22Rv1 (cell line): ENCODE results near the gene RAB43.

Experiments used
- H3K27ac ChIP-seq: fragments of 450-650 bp; 2 replicates; pipeline ENCODE4 v1.5.1; 2017
- ZFX ChIP-seq: fragments of 450-650 bp; IDR thresholded peaks from 2 replicates; pipeline ENCODE4 v1.6.1; 2017; ENCODE audit warnings: antibody characterized with exemption, borderline replicate concordance
- TF ChIP-seq, protein P1 (sequence below): fragments of 450-650 bp; IDR thresholded peaks from 2 replicates; pipeline ENCODE4 v1.5.1; 2017; ENCODE audit warnings: mild to moderate bottlenecking

The RAB43 gene

DNA sequence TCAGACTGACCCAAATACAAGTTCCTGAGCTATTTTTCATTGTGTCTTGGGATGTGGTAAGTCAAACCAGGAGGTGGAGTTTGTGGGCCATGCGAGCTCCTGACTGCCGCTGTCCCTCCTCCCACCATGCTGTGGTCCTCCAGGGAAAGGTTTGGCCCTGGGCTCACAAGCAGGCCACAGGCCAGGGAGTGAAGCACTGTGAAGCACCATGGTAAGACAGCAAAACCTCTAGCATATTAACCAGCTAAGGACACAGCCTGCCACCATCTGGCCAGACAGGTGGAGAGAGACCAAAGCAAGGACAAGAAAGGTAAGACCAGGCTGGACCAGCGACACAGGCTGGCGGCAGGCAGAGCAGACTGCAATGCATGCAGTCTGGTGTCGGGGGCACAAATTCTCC lies 15.3 kb downstream of the RAB43 start:
- TF ChIP-seq, protein P1, sequence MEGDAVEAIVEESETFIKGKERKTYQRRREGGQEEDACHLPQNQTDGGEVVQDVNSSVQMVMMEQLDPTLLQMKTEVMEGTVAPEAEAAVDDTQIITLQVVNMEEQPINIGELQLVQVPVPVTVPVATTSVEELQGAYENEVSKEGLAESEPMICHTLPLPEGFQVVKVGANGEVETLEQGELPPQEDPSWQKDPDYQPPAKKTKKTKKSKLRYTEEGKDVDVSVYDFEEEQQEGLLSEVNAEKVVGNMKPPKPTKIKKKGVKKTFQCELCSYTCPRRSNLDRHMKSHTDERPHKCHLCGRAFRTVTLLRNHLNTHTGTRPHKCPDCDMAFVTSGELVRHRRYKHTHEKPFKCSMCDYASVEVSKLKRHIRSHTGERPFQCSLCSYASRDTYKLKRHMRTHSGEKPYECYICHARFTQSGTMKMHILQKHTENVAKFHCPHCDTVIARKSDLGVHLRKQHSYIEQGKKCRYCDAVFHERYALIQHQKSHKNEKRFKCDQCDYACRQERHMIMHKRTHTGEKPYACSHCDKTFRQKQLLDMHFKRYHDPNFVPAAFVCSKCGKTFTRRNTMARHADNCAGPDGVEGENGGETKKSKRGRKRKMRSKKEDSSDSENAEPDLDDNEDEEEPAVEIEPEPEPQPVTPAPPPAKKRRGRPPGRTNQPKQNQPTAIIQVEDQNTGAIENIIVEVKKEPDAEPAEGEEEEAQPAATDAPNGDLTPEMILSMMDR = 0 out of 2 replicates have a peak, but pooled peaks have one; percentile 9
- TF ChIP-seq ZFX = no peak
- no peak overlapping the region for H3K27ac ChIP-seq

DNA sequence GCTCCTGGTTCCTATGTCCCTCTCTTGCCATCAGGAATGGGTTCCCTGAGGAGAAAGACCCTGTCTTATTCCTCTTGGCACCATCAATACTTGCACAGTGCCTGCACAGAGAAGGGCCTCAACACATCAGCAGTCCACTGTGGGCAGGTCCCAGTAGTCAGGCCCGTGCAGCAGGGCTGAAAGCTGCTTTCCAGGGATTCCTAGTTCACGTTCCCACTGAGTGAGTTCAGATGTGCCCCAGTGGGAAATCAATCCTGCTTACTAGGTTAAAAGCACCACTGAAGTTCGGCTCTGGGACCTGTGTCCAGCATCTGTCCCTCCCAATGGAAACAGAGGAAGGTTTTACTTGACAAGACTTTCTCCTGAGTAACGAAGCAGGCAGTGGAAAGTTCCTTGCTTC lies 15.7 kb downstream of the RAB43 start:
- no peak overlapping the region for H3K27ac ChIP-seq
- TF ChIP-seq, protein P1 = no peak
- TF ChIP-seq ZFX = no peak

DNA sequence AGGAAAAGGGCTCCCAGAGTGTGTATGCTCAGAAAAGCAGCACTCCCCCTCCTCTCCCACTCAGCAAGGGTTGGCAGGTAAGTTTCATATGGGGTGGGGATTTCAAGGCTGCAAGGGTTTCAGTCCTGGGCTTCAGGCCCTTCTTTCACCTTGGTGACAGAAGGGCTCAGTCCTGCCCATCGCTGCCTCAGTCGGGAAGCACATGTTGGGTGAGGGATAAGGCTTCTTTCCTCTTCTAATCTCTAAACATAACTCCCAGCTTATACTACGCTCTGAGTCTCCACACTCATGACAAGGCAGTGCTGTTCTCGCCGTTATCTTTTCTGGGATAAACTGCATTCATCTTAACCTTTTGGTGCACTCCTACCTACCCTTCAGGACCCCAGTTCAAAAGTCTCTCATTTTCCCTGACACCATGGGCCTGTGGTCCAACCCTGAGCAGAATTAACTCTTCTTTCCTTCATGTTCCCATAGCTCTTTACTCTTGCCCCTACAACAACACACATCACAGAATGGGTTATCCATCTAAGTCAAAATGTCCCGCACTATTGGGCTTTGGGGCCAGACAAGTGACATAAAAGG lies 17.0 kb downstream of the RAB43 start:
- H3K27ac ChIP-seq = no peak overlapping the region
- no peak for TF ChIP-seq ZFX
- TF ChIP-seq, protein P1 = no peak

DNA sequence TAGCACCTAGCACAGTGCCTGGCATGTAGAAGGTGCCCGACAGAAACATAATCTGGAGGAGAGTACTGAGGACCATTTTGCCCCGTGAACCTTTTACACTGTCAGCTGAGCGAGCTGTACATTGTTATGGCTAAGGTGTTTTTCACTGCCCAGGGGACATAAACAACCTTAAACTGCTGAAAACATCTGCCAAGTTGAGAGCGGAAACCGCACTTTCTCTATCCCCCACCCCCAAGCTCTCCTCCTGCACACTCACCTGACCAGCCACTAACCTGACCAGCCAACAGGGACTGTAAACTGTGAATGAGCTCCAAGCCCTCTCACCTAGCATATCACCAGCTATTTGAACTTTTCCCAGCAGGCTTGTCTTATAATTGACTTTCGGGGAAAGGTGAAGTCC lies 17.6 kb downstream of the RAB43 start:
- TF ChIP-seq, protein P1 = no peak
- no peak for TF ChIP-seq ZFX
- no peak overlapping the region for H3K27ac ChIP-seq

DNA sequence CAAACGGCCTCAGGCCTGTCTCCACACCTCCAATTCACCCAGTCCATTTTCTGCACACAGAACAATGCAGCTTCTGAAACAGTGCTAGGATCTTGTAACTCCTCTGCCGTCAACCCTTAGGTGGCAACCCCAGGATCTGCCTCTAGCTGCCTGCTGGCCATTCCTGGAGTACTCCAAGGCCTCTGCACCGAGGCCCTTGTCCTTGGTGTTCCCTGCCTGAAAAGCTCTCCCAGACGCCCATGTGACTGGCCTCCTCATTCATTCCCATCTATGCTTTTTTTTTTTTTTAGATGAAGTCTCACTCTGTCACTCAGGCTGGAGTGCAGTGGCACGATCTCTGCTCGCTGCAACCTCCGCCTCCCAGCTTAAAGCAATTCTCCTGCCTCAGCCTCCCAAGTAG lies 18.3 kb downstream of the RAB43 start:
- no peak for TF ChIP-seq ZFX
- TF ChIP-seq, protein P1 = no peak
- no peak overlapping the region for H3K27ac ChIP-seq

DNA sequence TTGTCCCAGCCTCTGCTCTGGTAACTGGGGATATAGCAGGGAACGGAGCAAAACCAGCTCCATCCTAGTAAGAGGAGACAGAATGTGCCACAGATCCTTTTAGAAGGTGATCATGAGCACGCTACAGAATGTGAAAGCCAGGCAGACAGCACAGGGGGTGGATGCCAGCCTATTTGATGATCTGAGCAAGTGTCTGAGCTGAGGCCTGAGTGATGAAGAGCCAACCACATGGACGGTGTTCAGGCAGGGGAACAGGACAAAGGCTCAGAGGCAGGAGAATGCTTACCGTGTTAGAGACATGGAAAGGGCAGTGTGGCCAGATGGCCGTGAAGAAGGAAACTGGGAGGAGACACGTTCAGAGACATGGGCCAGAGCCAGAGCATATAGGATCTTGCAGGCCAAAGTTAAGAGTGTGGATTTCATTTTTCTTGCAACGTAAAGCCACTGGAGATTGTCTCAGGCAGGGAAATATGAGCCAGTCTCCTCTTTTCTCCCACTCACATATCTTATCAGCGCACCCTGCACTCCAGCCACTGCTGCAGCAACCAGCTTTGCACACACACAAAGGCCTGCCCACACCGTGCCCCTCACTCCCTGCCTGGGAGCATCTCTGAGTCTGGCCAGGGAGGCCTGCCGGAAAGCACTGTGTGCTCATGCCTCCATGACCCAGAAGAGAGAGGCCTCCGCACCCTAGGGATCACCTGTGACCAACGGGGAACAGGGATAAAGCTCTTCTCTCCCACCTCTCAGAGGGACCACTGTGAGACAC lies 20.1 kb downstream of the RAB43 start:
- H3K27ac ChIP-seq = no peak overlapping the region
- TF ChIP-seq, protein P1 = no peak

DNA sequence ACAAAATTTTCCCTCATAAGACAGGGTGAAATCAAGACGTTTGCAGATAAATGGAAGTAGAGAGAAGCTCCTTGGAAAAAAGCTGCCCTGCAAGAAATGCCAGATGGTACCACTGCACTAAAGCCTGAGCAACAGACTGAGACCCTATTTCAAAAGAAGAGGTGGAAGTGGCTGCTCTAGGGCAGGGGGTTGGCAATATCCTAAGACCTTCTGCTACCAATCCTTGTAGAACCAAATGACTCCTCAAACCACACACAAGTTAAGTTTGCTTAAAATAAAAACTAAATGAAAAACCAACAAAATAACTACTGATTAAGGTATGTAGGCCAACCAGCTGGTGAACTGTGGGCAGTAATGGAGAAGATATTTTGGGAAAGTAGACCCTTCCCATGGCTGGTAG lies 21.3 kb downstream of the RAB43 start:
- H3K27ac ChIP-seq = no peak overlapping the region
- TF ChIP-seq, protein P1 = no peak
- TF ChIP-seq ZFX = no peak
